ENCODE data around the gene BACH2.

Gene BACH2

GRCh38 chr6:90296341-90297114 is at the start of gene BACH2:
TSS of gene BACH2 (minus strand) at chr6:90296843. CDS start at chr6:90008844, 287,999 bp downstream.
- H3K4me2 ChIP-seq (ENCODE audit: low read length), result peak within 1 kb of the TSS; percentile 88
- no peaks in the 10 kb centered on the region for H3K36me3 ChIP-seq (ENCODE audit: control insufficient read depth, insufficient read depth, low read length)
- peaks cover 6% of the 10 kb centered on the region for H3K79me2 ChIP-seq
- H3K4me3 ChIP-seq (ENCODE audit: low read depth, low read length), result peak within 1 kb of the TSS; percentile 66
- H3K27ac ChIP-seq, result peak within 1 kb of the TSS; percentile 70
- H3K9ac ChIP-seq, result peak within 1 kb of the TSS; percentile 55
- H3K9me3 ChIP-seq (ENCODE audit: control insufficient read depth, low read length), result no peaks in the 10 kb centered on the region
- H3K4me1 ChIP-seq, result peaks cover 20% of the 10 kb centered on the region
- no peaks in the 10 kb centered on the region for H3K27me3 ChIP-seq (ENCODE audit: control insufficient read depth, insufficient read depth, low read length)
- H2AFZ ChIP-seq, result peak within 1 kb of the TSS; percentile 91
- no peak for TF ChIP-seq CTCF (IDR thresholded peaks at IDR 0.05)

- H3K4me3 ChIP-seq (ENCODE audit: low read depth, low read length), result no peak overlapping the region
- H3K4me2 ChIP-seq (ENCODE audit: low read length), result no peak overlapping the region
- H3K9ac ChIP-seq, result no peak overlapping the region
- TF ChIP-seq CTCF (IDR thresholded peaks at IDR 0.05), result no peak
- H3K4me1 ChIP-seq, result no peaks in the 10 kb centered on the region
- H3K79me2 ChIP-seq, result no peaks in the 10 kb centered on the region
- H3K27ac ChIP-seq, result no peak overlapping the region
- H3K9me3 ChIP-seq (ENCODE audit: control insufficient read depth, low read length), result no peaks in the 10 kb centered on the region
- H2AFZ ChIP-seq, result no peak overlapping the region
- H3K36me3 ChIP-seq (ENCODE audit: control insufficient read depth, insufficient read depth, low read length), result no peaks in the 10 kb centered on the region
- no peaks in the 10 kb centered on the region for H3K27me3 ChIP-seq (ENCODE audit: control insufficient read depth, insufficient read depth, low read length)
These were observed 46.9 kb upstream of the BACH2 start for GRCh38 chr6:90343576-90343975.

GRCh38 chr6:90338409-90338808 is 41.8 kb upstream of the BACH2 start:
- Histone ChIP-seq H3K9me3 (ENCODE audit: control insufficient read depth, low read length) (no peaks in the 10 kb centered on the region), H3K4me1 (no peaks in the 10 kb centered on the region), H3K79me2 (no peaks in the 10 kb centered on the region), H3K9ac (no peak overlapping the region), H3K27ac (no peak overlapping the region), H2AFZ (no peak overlapping the region), H3K4me3 (ENCODE audit: low read depth, low read length) (no peak overlapping the region), H3K27me3 (ENCODE audit: control insufficient read depth, insufficient read depth, low read length) (no peaks in the 10 kb centered on the region), H3K4me2 (ENCODE audit: low read length) (no peak overlapping the region), H3K36me3 (ENCODE audit: control insufficient read depth, insufficient read depth, low read length) (no peaks in the 10 kb centered on the region)
- no peak for TF ChIP-seq CTCF (IDR thresholded peaks at IDR 0.05)

- TF ChIP-seq CTCF (IDR thresholded peaks at IDR 0.05), result no peak
- H3K4me2 ChIP-seq (ENCODE audit: low read length), result no peak overlapping the region
- no peak overlapping the region for H2AFZ ChIP-seq
- no peak overlapping the region for H3K9ac ChIP-seq
- no peaks in the 10 kb centered on the region for H3K9me3 ChIP-seq (ENCODE audit: control insufficient read depth, low read length)
- no peaks in the 10 kb centered on the region for H3K36me3 ChIP-seq (ENCODE audit: control insufficient read depth, insufficient read depth, low read length)
- no peaks in the 10 kb centered on the region for H3K4me1 ChIP-seq
- no peaks in the 10 kb centered on the region for H3K79me2 ChIP-seq
- H3K27ac ChIP-seq, result no peak overlapping the region
- H3K4me3 ChIP-seq (ENCODE audit: low read depth, low read length), result no peak overlapping the region
- no peaks in the 10 kb centered on the region for H3K27me3 ChIP-seq (ENCODE audit: control insufficient read depth, insufficient read depth, low read length)
These were observed 39.8 kb upstream of the BACH2 start for GRCh38 chr6:90336388-90336947.

Measured in parathyroid adenoma (tissue), 2 donors.